Fibroblast of lung (primary cell): Measurements from ENCODE around the gene FGFR3. TPM values are rescaled to one million over a fixed set of nuclear protein-coding genes. Genes with fewer than 3 reads are reported as not detected.

Source experiments
- DNase-seq, 2 donors: peaks; one replicate each; pipeline versions ENCODE4 v3.0.0 to v3.0.0-alpha.2; 2010; ENCODE audit warnings: low read depth in 2 of 2
- H2AFZ ChIP-seq: 2 replicates; pipeline ENCODE4 v1.5.1; 2012; ENCODE audit warnings: low read length, control low read depth, inconsistent platforms
- H3K27ac ChIP-seq: 2 replicates; pipeline ENCODE4 v1.5.1; 2011; ENCODE audit warnings: low read length, control low read depth; ENCODE audit not compliant: insufficient read depth
- H3K27me3 ChIP-seq: 2 replicates; pipeline ENCODE4 v1.5.1; 2011; ENCODE audit warnings: mild to moderate bottlenecking, low read length; ENCODE audit not compliant: control insufficient read depth, insufficient read depth
- H3K36me3 ChIP-seq: 2 replicates; pipeline ENCODE4 v1.5.1; 2011; ENCODE audit warnings: low read length; ENCODE audit not compliant: control insufficient read depth, insufficient read depth
- H3K4me1 ChIP-seq: 2 replicates; pipeline ENCODE4 v1.5.1; 2011; ENCODE audit warnings: low read length; ENCODE audit not compliant: control insufficient read depth, insufficient read depth; ENCODE audit errors: extremely low read depth
- H3K4me2 ChIP-seq: 2 replicates; pipeline ENCODE4 v1.5.1; 2011; ENCODE audit warnings: low read length, control low read depth; ENCODE audit not compliant: insufficient read depth; ENCODE audit errors: extremely low read depth
- H3K4me3 ChIP-seq, 4 experiments: fragments of 200-600 bp in 1 of 4; sonication (generic) in 1 of 4; replicated peaks in 1 of 4; 2 replicates each; pipeline ENCODE4 v1.5.1; 2011 to 2016; ENCODE audit warnings: low read length in 4 of 4, low read depth in 3 of 4, mild to moderate bottlenecking in 3 of 4, control low read depth in 2 of 4, inconsistent platforms in 1 of 4, mixed read lengths in 1 of 4; ENCODE audit not compliant: insufficient read depth in 1 of 4; ENCODE audit errors: control extremely low read depth in 1 of 4
- H3K79me2 ChIP-seq: 2 replicates; pipeline ENCODE4 v1.5.1; 2012; ENCODE audit warnings: mild to moderate bottlenecking, low read length, inconsistent platforms; ENCODE audit not compliant: control insufficient read depth, insufficient read depth
- H3K9ac ChIP-seq: 2 replicates; pipeline ENCODE4 v1.5.1; 2011; ENCODE audit warnings: mild to moderate bottlenecking, low read length, control low read depth; ENCODE audit not compliant: insufficient read depth
- H3K9me3 ChIP-seq: 2 replicates; pipeline ENCODE4 v1.5.1; 2012; ENCODE audit warnings: low read depth, low read length; ENCODE audit not compliant: control insufficient read depth, insufficient read depth
- H4K20me1 ChIP-seq: 2 replicates; pipeline ENCODE4 v1.5.1; 2011; ENCODE audit warnings: low read length; ENCODE audit not compliant: control insufficient read depth, insufficient read depth; ENCODE audit errors: extremely low read depth
- CTCF ChIP-seq, 2 donors: IDR thresholded peaks in 1 of 2; conservative IDR thresholded peaks in 1 of 2; 1 replicate in 1 of 2; 2 replicates in 1 of 2; pipeline ENCODE4 v1.5.1; 2011 to 2012; ENCODE audit warnings: low read length in 2 of 2, control low read depth in 1 of 2, inconsistent platforms in 1 of 2, low read depth in 1 of 2, mild to moderate bottlenecking in 1 of 2
- EZH2 ChIP-seq: IDR thresholded peaks from 2 replicates; pipeline ENCODE4 v1.5.1; 2012; ENCODE audit warnings: low read length, control low read depth, mild to moderate bottlenecking; ENCODE audit errors: missing control alignments
- polyA plus RNA-seq, 2 donors: library from polyadenylated mRNA; depleted of rRNA in 1 of 2; stranded (reverse) in 1 of 2; unstranded in 1 of 2; fragments of >200 nt; gene quantifications; 2 replicates each; pipeline ENCODE4 v1.2.1, GENCODE V29; 2011 to 2012; ENCODE audit warnings: missing spikeins in 1 of 2
- total RNA-seq: library from RNA; depleted of rRNA; stranded (reverse); fragments of >200 nt; gene quantifications from 2 replicates; pipeline ENCODE4 v1.2.1, GENCODE V29; 2014

The FGFR3 gene
- total and polyA plus RNA-seq, 2 donors (not counting 1 experiment from before 2014, with no cell fraction given): 0.11 to 0.33 TPM

DNA sequence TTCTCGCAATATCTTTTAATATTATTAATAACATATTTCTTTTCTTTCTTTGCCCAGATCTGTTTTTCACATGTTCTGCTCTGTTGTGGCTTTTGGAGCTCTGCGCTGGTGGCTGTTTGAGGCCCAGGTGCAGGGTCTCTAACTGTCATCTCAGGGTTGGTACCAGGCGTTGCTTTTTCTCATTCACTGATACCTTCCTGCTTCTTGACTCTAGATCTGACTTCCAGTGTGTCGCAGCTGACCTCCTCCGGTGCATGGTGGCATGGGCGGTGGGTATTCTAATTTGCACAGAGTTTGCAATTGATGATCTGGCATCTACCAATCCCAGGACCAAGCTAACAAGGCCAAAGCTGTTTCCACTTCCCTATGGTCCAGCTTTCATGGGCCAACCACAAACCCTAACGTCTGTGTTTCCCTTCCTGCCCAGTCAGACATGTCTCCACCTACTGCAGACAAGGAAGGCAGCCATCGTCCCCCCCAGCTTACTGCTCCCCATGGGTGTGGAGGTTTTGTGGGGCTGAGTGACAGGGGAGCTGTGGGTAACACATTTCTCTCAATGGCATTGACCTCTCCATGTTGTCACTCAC, 37.6 kb downstream of the FGFR3 start:
- Histone ChIP-seq H3K4me3 (no peak overlapping the region), H3K27me3 (no peaks in the 10 kb centered on the region), H3K9ac (no peak overlapping the region), H3K79me2 (no peaks in the 10 kb centered on the region), H3K9me3 (no peaks in the 10 kb centered on the region), H3K27ac (no peak overlapping the region), H3K4me2 (no peak overlapping the region), H4K20me1 (no peaks in the 10 kb centered on the region), H2AFZ (no peak overlapping the region), H3K4me1 (no peaks in the 10 kb centered on the region), H3K36me3 (peaks cover 24% of the 10 kb centered on the region)
- no peak for DNase-seq
- TF ChIP-seq CTCF (conservative IDR thresholded peaks at IDR 0.05 in 1 of 2, IDR thresholded peaks at IDR 0.05 in 1 of 2; ENCODE audit: low read depth in 1 of 2, low read length in 2 of 2): no peak
- no peak for TF ChIP-seq EZH2

DNA sequence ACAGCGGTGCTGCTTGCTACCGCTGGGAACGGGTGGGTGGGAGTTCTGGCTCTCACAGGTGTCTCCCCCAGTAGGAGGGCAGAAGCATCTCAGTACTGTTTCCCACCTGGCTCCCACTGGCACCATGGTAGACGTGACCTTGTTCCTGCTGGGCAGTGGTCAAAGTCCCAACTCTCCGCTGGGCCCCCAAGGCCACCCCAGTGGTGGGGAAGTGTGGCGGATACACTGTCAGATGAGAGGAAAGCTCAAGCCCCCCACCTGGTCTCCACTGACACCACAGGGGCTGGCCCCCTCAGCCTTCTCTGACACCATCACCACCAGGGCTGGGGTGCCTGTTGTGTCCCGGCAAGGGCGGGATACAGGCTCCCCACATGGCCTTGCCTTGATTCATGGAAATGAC, 38.2 kb downstream of the FGFR3 start:
- H3K9me3 ChIP-seq: no peaks in the 10 kb centered on the region
- H3K36me3 ChIP-seq: peaks cover 22% of the 10 kb centered on the region

GRCh38 chr4:1832690-1833089, 39.6 kb downstream of the FGFR3 start:
- H3K36me3 ChIP-seq: peaks cover 19% of the 10 kb centered on the region
- no peaks in the 10 kb centered on the region for H3K27me3 ChIP-seq
- no peak for DNase-seq

More for the DNA sequence above, 38.2 kb downstream of the FGFR3 start:
- no peak overlapping the region for H3K9ac ChIP-seq
- no peak overlapping the region for H2AFZ ChIP-seq
- no peaks in the 10 kb centered on the region for H3K27me3 ChIP-seq
- H3K4me1 ChIP-seq: no peaks in the 10 kb centered on the region
- no peaks in the 10 kb centered on the region for H3K79me2 ChIP-seq
- TF ChIP-seq CTCF (conservative IDR thresholded peaks at IDR 0.05 in 1 of 2, IDR thresholded peaks at IDR 0.05 in 1 of 2; ENCODE audit: low read depth in 1 of 2, low read length in 2 of 2): no peak
- TF ChIP-seq EZH2: no peak
- H3K4me3 ChIP-seq: no peak overlapping the region
- no peak overlapping the region for H3K27ac ChIP-seq
- no peak for DNase-seq
- H3K4me2 ChIP-seq: no peak overlapping the region
- no peaks in the 10 kb centered on the region for H4K20me1 ChIP-seq

More at GRCh38 chr4:1832690-1833089, 39.6 kb downstream of the FGFR3 start:
- H3K9me3 ChIP-seq: no peaks in the 10 kb centered on the region
- no peak overlapping the region for H3K4me3 ChIP-seq
- H3K4me1 ChIP-seq: no peaks in the 10 kb centered on the region
- no peaks in the 10 kb centered on the region for H3K79me2 ChIP-seq
- H3K9ac ChIP-seq: no peak overlapping the region
- no peak overlapping the region for H3K4me2 ChIP-seq
- H2AFZ ChIP-seq: no peak overlapping the region
- TF ChIP-seq EZH2: no peak
- TF ChIP-seq CTCF (conservative IDR thresholded peaks at IDR 0.05 in 1 of 2, IDR thresholded peaks at IDR 0.05 in 1 of 2; ENCODE audit: low read depth in 1 of 2, low read length in 2 of 2): no peak
- no peak overlapping the region for H3K27ac ChIP-seq
- no peaks in the 10 kb centered on the region for H4K20me1 ChIP-seq
